Right kidney (tissue), 1 donor: ENCODE measurements around the gene PCK1.

Experiments
- DNase-seq: peaks from one replicate; pipeline ENCODE4 v3.0.0-alpha.2; 2016

PCK1 gene

GRCh38 chr20:57589123-57589727, 28.3 kb downstream of the PCK1 start:
- DNase-seq: no peak

- peak; percentile 44 for DNase-seq
Observed at GRCh38 chr20:57589728-57590484, 29.0 kb downstream of the PCK1 start.

GRCh38 chr20:57590485-57591288, 29.8 kb downstream of the PCK1 start:
- no peak for DNase-seq

- DNase-seq: no peak
Observed at GRCh38 chr20:57591289-57592229, 30.6 kb downstream of the PCK1 start.

- peak; percentile 54 for DNase-seq
Observed at GRCh38 chr20:57592263-57593092, 31.6 kb downstream of the PCK1 start.

- DNase-seq: no peak
Observed at GRCh38 chr20:57593134-57593886, 32.4 kb downstream of the PCK1 start.

GRCh38 chr20:57594092-57594951, 33.4 kb downstream of the PCK1 start:
- DNase-seq: peak; percentile 77

GRCh38 chr20:57595041-57596030, 34.4 kb downstream of the PCK1 start:
- no peak for DNase-seq

GRCh38 chr20:57596358-57596757, 35.4 kb downstream of the PCK1 start:
- no peak for DNase-seq

- DNase-seq: peak; percentile 69
Observed at GRCh38 chr20:57596998-57597939, 36.4 kb downstream of the PCK1 start.

GRCh38 chr20:57598060-57598459, 37.1 kb downstream of the PCK1 start:
- no peak for DNase-seq

- no peak for DNase-seq
Observed at GRCh38 chr20:57598491-57598890, 37.6 kb downstream of the PCK1 start.

GRCh38 chr20:57600320-57601210, 39.7 kb downstream of the PCK1 start:
- no peak for DNase-seq

GRCh38 chr20:57601211-57601570, 40.3 kb downstream of the PCK1 start:
- no peak for DNase-seq

GRCh38 chr20:57601737-57602136, 40.8 kb downstream of the PCK1 start:
- no peak for DNase-seq

- no peak for DNase-seq
Observed at GRCh38 chr20:57603120-57603519, 42.2 kb downstream of the PCK1 start.
